SK-N-DZ (cell line): Measurements from ENCODE around the gene MAML2.

ENCODE experiments used
- DNase-seq: peaks from one replicate; pipeline ENCODE4 v3.0.0-alpha.2; 2015; ENCODE audit warnings: low spot score

Gene MAML2

GRCh38 chr11:96318399-96318798 lies 24.6 kb downstream of the MAML2 start:
- no peak for DNase-seq

- no peak for DNase-seq
Measured at GRCh38 chr11:96317985-96318384, 25.0 kb downstream of the MAML2 start.

GRCh38 chr11:96317571-96317970 lies 25.4 kb downstream of the MAML2 start:
- no peak for DNase-seq

- no peak for DNase-seq
Measured at GRCh38 chr11:96316869-96317268, 26.1 kb downstream of the MAML2 start.

- no peak for DNase-seq
Measured at GRCh38 chr11:96315476-96315875, 27.5 kb downstream of the MAML2 start.

GRCh38 chr11:96314326-96315020 lies 28.5 kb downstream of the MAML2 start:
- DNase-seq: no peak

- no peak for DNase-seq
Measured at GRCh38 chr11:96313163-96313562, 29.8 kb downstream of the MAML2 start.

- peak; percentile 2 for DNase-seq
Measured at GRCh38 chr11:96311120-96311568, 31.9 kb downstream of the MAML2 start.

GRCh38 chr11:96310236-96310635 lies 32.8 kb downstream of the MAML2 start:
- DNase-seq: no peak

GRCh38 chr11:96309643-96310017 lies 33.4 kb downstream of the MAML2 start:
- DNase-seq: no peak

- DNase-seq: no peak
Measured at GRCh38 chr11:96309016-96309642, 33.9 kb downstream of the MAML2 start.

- no peak for DNase-seq
Measured at GRCh38 chr11:96307776-96308140, 35.2 kb downstream of the MAML2 start.

- peak; percentile 0 for DNase-seq
Measured at GRCh38 chr11:96306933-96307775, 35.8 kb downstream of the MAML2 start.

- no peak for DNase-seq
Measured at GRCh38 chr11:96306600-96306932, 36.4 kb downstream of the MAML2 start.

GRCh38 chr11:96306071-96306470 lies 36.9 kb downstream of the MAML2 start:
- DNase-seq: no peak

GRCh38 chr11:96303980-96304379 lies 39.0 kb downstream of the MAML2 start:
- DNase-seq: no peak

- no peak for DNase-seq
Measured at GRCh38 chr11:96303064-96303463, 39.9 kb downstream of the MAML2 start.

GRCh38 chr11:96301818-96302217 lies 41.2 kb downstream of the MAML2 start:
- no peak for DNase-seq

GRCh38 chr11:96299155-96299888 lies 43.7 kb downstream of the MAML2 start:
- DNase-seq: no peak

GRCh38 chr11:96295369-96295768 lies 47.6 kb downstream of the MAML2 start:
- DNase-seq: no peak

- DNase-seq: no peak
Measured at GRCh38 chr11:96294289-96294688, 48.7 kb downstream of the MAML2 start.

GRCh38 chr11:96293598-96294021 lies 49.4 kb downstream of the MAML2 start:
- DNase-seq: no peak
